Posterior cingulate gyrus (tissue), 11 donors: ENCODE data around the gene CHST13.

Experiments
- DNase-seq, 10 donors: peaks; one replicate each; pipeline versions ENCODE4 v3.0.0 to v3.0.0-alpha.2; 2020 to 2021; ENCODE audit warnings: mixed read lengths in 3 of 10
- intact Hi-C: fragments of 100-400 bp; cut with DNase I; formaldehyde crosslinking; loops from one replicate; pipeline ENCODE4 v1.15.1; 2023

CHST13 gene, protein sequence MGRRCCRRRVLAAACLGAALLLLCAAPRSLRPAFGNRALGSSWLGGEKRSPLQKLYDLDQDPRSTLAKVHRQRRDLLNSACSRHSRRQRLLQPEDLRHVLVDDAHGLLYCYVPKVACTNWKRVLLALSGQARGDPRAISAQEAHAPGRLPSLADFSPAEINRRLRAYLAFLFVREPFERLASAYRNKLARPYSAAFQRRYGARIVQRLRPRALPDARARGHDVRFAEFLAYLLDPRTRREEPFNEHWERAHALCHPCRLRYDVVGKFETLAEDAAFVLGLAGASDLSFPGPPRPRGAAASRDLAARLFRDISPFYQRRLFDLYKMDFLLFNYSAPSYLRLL

DNA sequence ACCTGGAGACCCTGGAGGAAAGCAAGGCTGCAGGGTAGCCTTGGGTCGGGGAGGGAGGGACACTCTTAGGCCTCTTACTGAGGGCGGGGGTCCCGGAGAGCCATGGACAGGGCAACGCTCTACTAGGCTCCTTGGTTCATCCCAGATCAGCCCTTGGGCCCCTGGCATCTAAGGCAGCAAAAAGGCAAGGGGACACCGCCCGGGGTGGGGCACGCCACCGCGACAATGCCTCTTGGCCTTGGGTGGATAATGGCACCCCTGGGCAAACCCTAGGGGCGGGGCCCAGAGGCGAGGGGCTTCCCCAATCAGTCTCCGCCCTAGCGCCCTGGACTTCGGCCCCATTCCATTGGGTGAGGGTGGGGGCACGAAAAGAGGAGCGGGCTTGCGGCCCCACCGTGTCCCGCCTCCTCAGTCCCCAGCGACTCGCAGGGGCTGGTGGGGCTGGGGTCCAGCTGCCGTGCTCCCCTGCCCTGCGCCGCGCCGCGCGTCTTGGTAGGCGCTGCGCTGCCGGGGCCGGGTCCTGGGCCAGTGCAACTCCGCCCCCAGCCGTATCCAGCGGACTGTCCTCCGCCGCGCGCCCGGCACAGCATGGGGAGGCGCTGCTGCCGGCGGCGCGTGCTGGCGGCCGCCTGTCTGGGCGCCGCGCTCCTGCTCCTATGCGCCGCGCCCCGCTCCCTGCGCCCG is at the start of gene CHST13:
Gene CHST13 (plus strand): TSS at position 411 of the 684 bp plus-strand sequence. CDS start 178 bp downstream, at position 589.
- DNase-seq, result peak in 7 of 10 donors; percentile 11 to 92 (median 34)
- intact Hi-C loops, result loop anchor here (5.0 kb wide), 4 partner anchors 83 to 1023 kb away; partner anchors contain the start of gene PLXNA1

DNA sequence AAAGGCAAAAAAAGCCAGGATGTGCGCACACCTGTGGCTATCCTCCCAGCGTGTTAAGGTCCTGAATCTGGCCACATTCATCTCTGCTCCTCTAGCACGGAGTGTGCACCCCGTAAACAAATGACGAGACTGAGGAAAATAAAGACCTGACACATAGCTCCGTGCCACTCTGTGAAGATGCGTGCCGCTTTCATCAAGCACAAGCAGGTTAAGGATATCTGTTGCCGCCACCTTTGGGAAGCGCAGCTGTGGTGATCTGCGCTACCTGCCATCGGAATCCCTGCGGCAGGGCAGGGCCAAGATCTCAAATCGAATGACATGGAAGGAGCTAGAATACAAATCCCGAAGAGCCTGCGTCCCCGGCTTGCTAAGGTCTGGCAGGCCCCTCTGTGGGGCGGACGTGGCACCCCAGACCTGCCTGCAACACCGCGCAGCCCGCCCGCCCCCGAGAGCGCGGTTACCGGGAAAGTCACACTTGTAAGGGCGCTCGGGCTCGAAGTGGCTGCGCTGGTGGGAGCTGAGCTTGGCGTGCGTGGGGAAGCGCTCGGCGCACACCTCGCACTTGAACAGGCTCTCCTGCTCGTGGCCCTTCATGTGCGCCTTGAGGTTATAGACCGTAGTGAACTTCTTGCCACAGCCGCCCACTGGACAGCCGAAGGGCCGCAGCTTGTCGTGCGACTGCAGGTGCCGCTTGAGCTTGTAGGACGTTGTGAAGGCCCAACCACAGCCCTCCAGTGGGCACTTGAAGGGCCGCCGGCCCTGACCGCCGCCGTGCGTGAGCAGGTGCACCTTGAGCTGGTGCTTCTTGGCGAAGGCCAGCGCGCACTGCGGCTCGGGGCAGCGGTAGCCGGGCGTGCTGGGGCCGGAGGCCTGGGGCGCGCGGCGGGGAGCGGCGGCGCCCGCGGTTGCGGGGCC is 49.2 kb upstream of the CHST13 start:
- intact Hi-C loops, result loop anchor here (1.0 to 10.0 kb wide), 3 partner anchors 80 to 210 kb away; partner anchors contain the start of genes CFAP100 and KLF15
- peak in 4 of 10 donors; percentile 24 to 84 (median 78) for DNase-seq

DNA sequence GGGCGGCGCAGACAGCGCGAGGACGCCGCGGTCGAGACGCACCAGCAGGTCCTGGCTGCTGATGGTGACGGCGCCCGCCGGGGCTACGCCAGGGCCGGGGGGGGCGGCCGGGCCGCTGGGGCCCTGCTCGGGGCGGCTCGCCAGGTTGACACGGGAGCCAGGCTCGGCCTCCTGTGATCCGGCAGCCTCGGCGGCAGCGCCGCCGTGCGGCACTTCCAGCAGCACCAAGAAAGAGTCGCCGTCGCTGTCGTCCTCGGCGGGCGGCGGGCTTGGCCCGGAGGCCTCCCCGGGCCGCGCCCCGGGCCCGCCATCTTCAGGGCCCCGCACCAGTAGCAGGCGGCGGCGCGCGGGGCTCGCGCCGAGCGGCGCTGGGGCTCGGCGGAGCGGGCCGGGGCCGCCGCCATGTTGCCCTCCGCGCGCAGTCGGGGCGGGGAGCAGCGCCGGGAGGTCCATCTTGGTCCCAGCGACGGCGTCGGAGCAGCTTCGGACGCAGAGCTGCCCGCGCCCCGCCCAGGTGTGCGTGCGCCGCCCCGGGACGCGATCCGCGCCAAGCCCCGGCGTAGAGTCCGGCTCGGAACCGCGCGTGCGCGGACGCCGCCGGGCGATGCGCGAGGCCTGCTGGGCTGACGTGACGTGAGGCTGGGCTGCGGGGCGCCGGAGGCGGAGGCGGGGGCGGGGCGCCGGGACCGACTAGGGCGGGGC is 48.4 kb upstream of the CHST13 start, which contains the start of gene ZXDC:
Gene ZXDC (minus strand): TSS at position 479 of the 702 bp plus-strand sequence. CDS start 26 bp downstream, at position 453.
- peak; percentile 86 to 99 (median 92) for DNase-seq
- intact Hi-C loops, result loop anchor here (1.0 to 10.0 kb wide), 3 partner anchors 81 to 211 kb away; partner anchors contain the start of genes CFAP100 and KLF15

DNA sequence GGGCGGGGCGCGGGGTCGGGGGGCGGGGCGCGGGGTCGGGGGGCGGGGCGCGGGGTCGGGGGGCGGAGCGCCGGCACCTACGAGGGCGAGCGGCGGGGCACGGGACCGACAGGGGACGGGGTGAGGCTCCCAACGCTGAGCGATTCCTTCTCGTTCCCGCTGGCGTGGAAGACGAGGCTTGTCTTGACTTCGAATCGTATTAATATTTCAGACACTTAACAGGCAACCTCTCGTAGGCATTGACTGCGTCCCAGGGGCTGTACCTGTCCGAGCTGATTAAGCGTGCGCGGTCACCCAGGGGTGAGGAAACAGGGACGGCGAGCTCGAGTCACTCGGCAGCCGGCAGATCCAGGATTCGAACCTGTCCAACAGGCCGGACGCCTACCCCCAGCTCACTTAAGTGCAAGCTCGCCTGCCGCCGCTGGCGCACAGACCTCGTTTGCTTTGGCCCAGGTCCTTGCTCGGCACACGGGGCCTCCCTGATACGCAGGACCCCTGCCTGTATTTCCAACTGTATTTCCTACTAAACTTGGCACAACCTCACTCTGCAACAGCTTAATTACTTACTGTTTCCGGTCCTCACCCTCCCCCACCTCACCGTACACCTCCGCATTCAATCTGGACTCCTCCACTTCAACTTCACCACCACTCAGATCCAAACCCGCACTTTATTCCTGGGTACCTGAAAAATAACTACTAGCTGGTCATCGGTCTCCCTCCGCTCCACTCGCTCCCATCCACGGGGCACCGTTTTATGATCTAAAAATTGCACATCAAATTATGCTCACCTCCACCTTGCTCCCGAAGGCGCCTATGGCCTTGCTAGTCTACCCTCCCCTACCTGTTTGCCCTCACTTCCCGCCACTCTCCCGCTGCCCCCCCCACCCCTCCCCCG is 47.5 kb upstream of the CHST13 start:
- intact Hi-C loops, result loop anchor here (10.0 kb wide), 2 partner anchors 82 to 212 kb away; partner anchors contain the start of gene CFAP100
- DNase-seq, result peak in 7 of 10 donors; percentile 21 to 91 (median 41)

DNA sequence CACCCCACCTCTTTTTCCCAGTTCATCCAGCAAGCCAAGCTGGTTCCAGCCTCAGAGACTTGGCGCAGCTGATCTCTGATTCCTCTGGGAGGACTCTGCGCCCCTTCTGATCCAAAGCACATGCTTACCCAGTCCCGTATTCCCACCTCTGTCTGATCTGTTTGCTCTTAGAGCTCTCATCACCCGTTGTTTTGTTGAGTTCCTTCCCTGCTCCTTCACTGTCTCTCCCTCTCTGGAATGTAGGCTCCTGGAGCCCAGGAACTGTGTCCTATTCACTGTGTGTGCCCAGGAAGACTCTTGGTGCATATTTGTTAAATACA is 46.9 kb upstream of the CHST13 start:
- intact Hi-C loops, result loop anchor here (10.0 kb wide), 2 partner anchors 82 to 212 kb away; partner anchors contain the start of gene CFAP100
- DNase-seq, result peak in 1 of 10 donors; percentile 27

DNA sequence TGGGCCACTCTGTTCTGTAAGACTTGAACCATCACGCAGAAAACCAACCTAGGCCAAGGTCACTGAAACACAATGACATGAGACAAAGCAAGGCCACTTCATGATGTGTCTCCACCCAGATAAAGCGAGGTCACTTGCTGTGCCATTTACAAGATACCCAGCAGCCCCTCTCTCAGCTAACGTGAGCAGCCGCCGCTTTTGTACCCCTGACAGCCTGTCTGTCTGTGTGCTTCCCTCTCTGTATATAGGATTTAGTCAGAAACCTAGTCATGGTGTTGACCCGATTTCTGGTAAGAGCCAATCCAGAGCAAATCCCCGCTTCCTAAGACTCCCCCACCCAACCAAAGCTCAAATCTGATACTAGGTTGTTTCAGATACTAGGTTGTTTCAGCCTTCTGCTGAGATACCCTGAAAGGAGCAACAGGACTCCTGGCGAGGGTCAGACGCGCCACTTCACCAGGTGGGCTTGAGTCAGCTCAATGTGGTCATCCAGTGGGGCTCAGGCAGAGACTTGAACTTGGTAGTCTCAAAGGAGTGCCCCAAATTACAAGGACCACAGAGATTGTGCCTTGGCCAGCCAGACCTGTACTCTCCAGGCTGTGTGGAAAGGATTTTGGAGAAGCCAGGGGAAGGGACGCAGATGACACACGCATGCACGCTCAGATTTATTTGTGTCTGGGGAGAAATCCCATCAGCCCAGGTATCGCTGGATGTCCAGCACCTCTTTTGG is 45.2 kb upstream of the CHST13 start:
- DNase-seq, result peak in 3 of 10 donors; percentile 27 to 55 (median 39)
- intact Hi-C loops, result loop anchor here (10.0 kb wide), 2 partner anchors 84 to 214 kb away; partner anchors contain the start of gene CFAP100

DNA sequence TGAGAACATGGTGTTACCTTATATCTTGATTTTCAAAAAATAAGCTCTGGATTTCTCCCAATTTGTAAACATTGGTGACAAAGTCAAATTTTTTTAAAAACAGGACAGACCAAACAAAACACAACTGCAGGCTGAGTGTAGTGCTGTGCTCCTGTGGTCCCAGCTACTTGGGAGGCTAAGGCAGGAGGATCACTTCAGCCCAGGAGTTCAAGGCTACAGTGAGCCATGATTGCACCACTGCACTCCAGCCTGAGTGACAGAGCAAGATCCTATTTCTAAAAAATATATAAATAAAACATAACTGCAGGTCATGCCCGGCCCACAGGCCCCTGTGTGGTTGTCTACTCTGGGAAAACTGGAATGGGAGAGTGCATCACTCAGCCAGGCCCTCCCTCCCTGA is 44.3 kb upstream of the CHST13 start:
- intact Hi-C loops, result loop anchor here (10.0 kb wide), 2 partner anchors 85 to 215 kb away; partner anchors contain the start of gene CFAP100
- DNase-seq, result peak in 1 of 10 donors; percentile 47

DNA sequence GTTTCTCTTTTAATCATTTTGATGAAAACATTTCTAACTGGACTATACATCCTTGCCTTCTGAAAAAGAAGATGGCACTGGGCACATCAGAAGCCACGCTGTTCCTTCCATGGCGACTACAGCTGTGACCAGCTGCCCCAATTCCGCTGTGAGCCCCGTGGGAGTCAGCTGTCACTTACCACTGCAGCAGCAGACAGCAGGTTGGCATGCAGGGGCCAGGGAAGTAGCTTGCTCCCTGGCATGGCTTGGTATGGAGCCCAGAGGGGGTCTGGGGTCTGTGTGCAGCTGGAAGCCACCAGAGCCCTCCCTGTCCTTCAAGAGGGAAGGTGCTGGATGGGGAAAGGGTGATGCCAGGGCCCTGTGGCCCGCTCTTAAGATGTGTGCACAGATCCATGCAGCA is 43.7 kb upstream of the CHST13 start:
- DNase-seq, result peak in 3 of 10 donors; percentile 19 to 33 (median 31)
- intact Hi-C loops, result no loop called here

DNA sequence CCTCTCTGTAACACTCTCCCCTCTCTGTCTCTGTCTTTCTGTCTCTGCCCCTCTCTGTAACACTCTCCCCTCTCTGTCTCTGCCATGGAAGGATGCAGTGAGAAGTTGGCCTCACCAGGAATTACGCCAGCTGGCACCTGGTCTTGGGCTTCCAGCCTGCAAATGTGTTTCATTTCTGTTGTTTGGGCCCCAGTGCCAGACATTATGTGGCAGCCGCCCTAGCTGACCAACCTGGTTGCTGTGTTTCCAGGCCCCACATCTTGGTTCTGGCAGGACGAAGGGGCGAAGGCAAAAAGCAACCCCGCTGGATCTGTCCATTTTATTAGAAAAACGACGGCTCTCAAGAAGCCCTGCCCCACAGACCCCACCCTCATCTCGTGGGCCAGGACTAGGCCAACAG is 43.1 kb upstream of the CHST13 start:
- intact Hi-C loops, result no loop called here
- peak in 5 of 10 donors; percentile 25 to 78 (median 74) for DNase-seq

DNA sequence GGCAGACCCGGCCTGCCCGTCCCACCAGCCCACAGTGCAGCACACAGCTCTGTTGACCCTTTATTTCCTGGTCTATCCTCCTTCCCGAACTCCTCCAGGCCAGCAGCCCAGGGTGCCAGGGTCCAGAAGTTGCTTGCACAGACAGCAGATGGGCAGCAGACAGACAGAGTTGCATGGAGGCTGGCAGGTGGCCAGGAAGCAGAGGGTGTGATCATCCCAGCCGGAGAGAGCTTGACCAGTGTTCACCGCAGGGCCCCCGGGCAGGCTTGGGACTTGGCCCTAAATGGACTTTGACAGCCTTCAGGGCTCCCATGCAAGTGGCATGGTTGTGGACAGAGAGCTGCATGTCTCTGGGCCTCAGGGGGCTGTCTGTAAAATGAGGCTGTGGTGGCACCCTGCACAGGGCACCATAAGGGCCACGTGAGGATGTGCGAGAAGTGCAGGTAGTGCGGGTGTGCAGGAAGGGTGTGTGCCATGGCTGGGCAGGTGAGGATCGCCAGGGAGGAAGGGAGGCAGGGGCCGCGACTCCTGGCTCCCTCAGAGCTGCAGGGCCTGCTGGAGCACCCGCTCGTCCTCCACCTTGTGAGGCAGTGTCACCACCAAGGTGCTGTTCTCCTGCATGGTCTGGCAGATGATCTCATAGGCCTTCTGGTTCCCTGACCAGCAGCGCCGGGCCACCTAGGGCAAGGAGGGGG is 42.0 kb upstream of the CHST13 start:
- intact Hi-C loops, result no loop called here
- DNase-seq, result peak in 4 of 10 donors; percentile 22 to 89 (median 74)

DNA sequence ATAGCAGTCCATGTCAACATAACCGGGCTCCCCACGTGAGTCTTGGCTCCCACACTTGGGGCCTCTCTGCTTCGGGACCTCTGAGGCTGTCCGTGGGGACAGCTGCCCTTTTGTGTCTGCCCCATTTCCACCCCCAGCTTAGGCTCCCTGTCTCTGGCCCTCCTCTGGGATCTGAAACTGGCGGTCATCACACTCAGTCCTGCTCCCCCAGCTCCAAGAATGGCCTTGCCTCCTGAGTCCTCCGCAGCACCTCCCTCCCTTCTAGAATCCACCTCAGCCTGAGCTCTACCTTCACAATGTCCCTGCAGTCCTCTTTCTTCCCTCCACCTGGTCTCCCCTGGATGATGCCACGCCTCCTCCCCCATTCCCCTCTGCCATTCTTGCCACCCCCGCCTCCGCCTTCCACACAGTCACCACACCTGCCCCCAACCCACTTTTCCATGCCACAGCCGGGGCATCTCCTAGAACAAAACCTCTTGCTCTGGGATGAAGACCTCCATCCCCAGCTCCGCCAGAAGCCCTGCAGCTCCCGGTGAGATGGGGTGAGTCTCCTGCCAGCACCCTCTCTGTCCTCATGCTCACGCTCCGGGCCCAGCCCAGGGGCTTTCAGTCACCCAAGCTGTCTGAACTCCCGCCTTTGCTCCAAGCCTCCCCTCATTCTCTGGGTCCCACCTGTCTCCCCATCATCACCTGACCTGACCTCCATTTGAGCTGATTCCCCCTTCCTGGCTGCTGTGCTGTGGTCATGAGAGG is 41.3 kb upstream of the CHST13 start:
- peak in 3 of 10 donors; percentile 14 to 66 (median 47) for DNase-seq

DNA sequence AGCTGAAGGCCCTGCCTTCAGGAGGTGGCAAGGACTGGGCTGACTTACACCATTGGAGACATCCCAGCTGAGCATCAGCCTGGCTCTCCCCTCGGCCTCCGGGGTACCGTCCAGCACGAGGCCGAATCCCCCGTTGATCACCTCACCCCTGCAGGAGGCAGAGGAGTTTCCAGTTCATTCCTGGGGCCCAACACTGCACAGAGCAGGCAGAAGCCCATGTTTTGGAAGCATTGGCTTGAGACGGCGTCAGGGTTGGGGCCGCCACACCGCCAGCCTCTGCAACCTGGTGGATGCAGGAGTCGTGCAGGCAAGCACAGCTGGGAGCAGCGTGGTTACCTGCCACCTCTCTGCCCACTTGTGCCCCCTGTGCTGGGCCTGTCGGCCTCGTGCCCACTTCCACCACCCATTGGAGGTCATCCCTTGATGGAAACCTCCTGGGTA is 40.6 kb upstream of the CHST13 start:
- DNase-seq, result peak in 3 of 10 donors; percentile 27 to 73 (median 64)
- intact Hi-C loops, result no loop called here

More for the DNA sequence above, 41.3 kb upstream of the CHST13 start:
- intact Hi-C loops, result no loop called here

DNA sequence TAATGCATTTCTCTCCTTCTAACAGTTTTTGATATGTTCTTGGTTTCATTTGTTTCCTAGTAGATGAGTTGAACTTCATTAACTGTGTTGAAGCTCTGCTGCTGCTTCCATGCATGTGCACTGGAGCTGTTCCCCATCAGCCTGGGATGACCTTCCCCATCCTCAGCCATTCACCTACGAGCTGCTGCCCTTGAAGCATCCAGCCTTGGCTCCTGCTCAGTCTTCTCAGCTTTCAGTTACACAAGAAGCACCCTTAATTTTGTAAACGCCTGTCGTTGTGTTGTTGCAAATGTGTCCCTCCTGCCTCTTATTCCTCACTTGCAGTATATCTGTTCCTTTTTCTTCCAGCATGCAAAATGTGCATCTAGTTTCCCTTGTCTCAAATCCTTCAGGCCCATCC is 39.8 kb upstream of the CHST13 start:
- peak in 1 of 10 donors; percentile 17 for DNase-seq
- intact Hi-C loops, result no loop called here

DNA sequence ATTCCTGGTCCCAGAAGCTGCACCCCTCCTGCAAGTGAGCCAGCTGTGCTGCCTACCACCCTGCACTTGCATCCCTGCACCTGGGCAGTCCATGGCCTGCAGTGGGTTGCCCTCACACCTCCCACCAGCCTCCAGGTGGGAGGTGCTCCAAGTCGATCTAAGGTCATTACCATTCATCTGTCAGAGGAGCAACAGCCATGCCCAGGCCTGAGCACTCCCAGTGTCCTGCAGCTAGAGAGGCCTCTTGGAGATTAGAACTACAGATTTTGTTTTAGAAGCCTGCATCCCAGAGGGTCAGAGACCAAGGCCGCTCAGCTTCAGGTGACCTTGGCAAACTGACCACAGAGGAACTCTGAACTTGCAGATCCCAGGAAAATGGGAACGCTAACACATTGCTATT is 39.3 kb upstream of the CHST13 start:
- intact Hi-C loops, result no loop called here

DNA sequence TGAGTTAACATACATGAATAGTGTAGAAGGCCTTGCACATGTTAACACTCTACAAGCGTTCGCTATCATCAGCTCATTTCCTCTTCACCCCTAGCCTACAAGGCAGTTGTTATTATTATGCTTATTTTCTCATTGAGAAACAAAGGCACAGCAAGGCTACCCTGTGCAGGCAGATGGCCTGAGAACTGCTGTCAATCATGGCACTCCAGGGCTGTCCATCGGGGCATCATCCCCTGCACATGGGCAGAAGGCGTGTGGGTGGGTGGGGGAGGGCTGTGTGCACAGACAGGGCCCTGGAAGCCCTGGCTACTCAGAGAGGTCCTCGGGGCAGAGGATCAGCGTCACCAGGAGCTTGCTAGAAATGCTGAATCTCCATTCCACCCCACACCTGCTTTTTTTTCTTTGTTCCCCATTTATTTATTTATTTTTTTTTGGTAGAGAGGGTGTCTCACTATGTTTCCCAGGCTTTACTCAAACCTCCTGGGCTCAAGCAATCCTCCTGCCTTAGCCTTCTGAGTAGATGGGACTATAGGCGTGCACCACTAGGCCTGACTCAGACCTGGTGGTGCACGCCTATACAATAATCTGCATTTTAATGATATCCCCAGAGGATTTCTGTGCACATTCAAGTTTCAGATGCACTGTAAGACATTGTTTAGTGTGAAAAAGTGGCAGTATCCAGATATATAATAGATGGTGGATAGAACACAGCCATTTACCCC is 38.6 kb upstream of the CHST13 start:
- intact Hi-C loops, result no loop called here
- peak in 2 of 10 donors; percentile 25 to 48 for DNase-seq

More for the DNA sequence above, 39.3 kb upstream of the CHST13 start:
- peak in 3 of 10 donors; percentile 21 to 60 (median 24) for DNase-seq
